B cell (primary cell): ENCODE measurements around the gene NME7. TPM values are rescaled to one million over a fixed set of nuclear protein-coding genes. Genes with fewer than 3 reads are reported as not detected.

Source experiments
- ATAC-seq: fragments of 200-7000 bp; cut with Tn5 transposase; one replicate; pipeline ENCODE4 v1.10.0; 2021; ENCODE audit warnings: low read depth, mild to moderate bottlenecking, moderate number of reproducible peaks, moderate library complexity
- CTCF ChIA-PET: fragments of 350-600 bp; sonication (Branson Sonifier 250); formaldehyde crosslinking; loops from one replicate; lab custom pipeline; 2021; ENCODE audit warnings: antibody characterized with exemption, inconsistent platforms; lab: Charles Lee
- POLR2A ChIA-PET: fragments of 350-600 bp; sonication (Branson Sonifier 250); formaldehyde crosslinking; loops from one replicate; lab custom pipeline; 2021; ENCODE audit warnings: antibody characterized with exemption; lab: Charles Lee
- DNase-seq: peaks from one replicate; pipeline ENCODE4 v3.0.0; 2013
- H2AFZ ChIP-seq: 2 replicates; pipeline ENCODE4 v1.6.1; 2012; ENCODE audit warnings: mild to moderate bottlenecking, low read depth, low read length; ENCODE audit not compliant: insufficient read depth, poor library complexity, severe bottlenecking
- H3K27ac ChIP-seq, 2 donors: 1 replicate in 1 of 2; 2 replicates in 1 of 2; pipeline ENCODE4 v1.5.1; 2012 to 2013; ENCODE audit warnings: low read length in 2 of 2, mild to moderate bottlenecking in 2 of 2, moderate library complexity in 1 of 2
- H3K27me3 ChIP-seq, 4 experiments: fragments of 200-600 bp in 1 of 4; sonication (generic) in 1 of 4; replicated peaks in 1 of 4; 1 replicate in 2 of 4; 2 replicates in 2 of 4; pipeline versions ENCODE4 v1.6.1 to v1.7.0; 2013 to 2016; ENCODE audit warnings: low read length in 3 of 4, mild to moderate bottlenecking in 2 of 4, mixed read lengths in 1 of 4, moderate library complexity in 1 of 4; ENCODE audit not compliant: insufficient read depth in 4 of 4, control insufficient read depth in 3 of 4; ENCODE audit errors: control extremely low read depth in 1 of 4
- H3K36me3 ChIP-seq, 2 experiments: replicated peaks in 1 of 2; 1 replicate in 1 of 2; 2 replicates in 1 of 2; pipeline versions ENCODE4 v1.6.1 to v1.7.1; 2013; ENCODE audit warnings: low read length in 1 of 2; ENCODE audit not compliant: insufficient read depth in 2 of 2, control insufficient read depth in 1 of 2; ENCODE audit errors: control extremely low read depth in 1 of 2, extremely low read depth in 1 of 2
- H3K4me1 ChIP-seq, 2 donors: fragments of 200-600 bp in 1 of 2; sonication (generic) in 1 of 2; 1 replicate in 1 of 2; 2 replicates in 1 of 2; pipeline versions ENCODE4 v1.5.1 to v1.6.1; 2013 to 2017; ENCODE audit warnings: low read length in 2 of 2; ENCODE audit not compliant: control insufficient read depth in 2 of 2, insufficient read depth in 2 of 2
- H3K4me2 ChIP-seq: replicated peaks from 2 replicates; pipeline ENCODE3; 2012; ENCODE audit warnings: mild to moderate bottlenecking, low read depth, low read length; ENCODE audit not compliant: poor library complexity, severe bottlenecking
- H3K4me3 ChIP-seq, 5 experiments: fragments of 200-600 bp in 1 of 5; sonication (generic) in 1 of 5; 1 replicate in 3 of 5; 2 replicates in 2 of 5; pipeline versions ENCODE4 v1.5.1 to v1.7.0; 2011 to 2016; ENCODE audit warnings: low read length in 4 of 5, mild to moderate bottlenecking in 4 of 5, low read depth in 2 of 5, control low read depth in 1 of 5, moderate library complexity in 1 of 5; ENCODE audit not compliant: insufficient read depth in 1 of 5; ENCODE audit errors: control extremely low read depth in 1 of 5, extremely low read depth in 1 of 5
- H3K79me2 ChIP-seq: fragments of 200-600 bp; sonication (generic); one replicate; pipeline ENCODE4 v1.6.0; 2016; ENCODE audit warnings: low read length; ENCODE audit not compliant: control insufficient read depth, insufficient read depth
- H3K9ac ChIP-seq: fragments of 200-600 bp; sonication (generic); 2 replicates; pipeline ENCODE4 v1.6.1; 2017; ENCODE audit warnings: mild to moderate bottlenecking, low read length, moderate library complexity
- H3K9me3 ChIP-seq, 3 donors: one replicate each; pipeline versions ENCODE4 v1.6.1 to v1.7.1; 2013; ENCODE audit warnings: low read length in 2 of 3; ENCODE audit not compliant: control insufficient read depth in 2 of 3, insufficient read depth in 1 of 3; ENCODE audit errors: control extremely low read depth in 1 of 3
- H4K20me1 ChIP-seq: 2 replicates; pipeline ENCODE4 v1.6.0; 2012; ENCODE audit warnings: mild to moderate bottlenecking, low read length; ENCODE audit not compliant: insufficient read depth, control insufficient read depth, poor library complexity, severe bottlenecking
- H3K27ac Mint-ChIP-seq: one replicate; pipeline ENCODE4 v1.8.0; 2021; ENCODE audit warnings: mixed read lengths
- H3K27me3 Mint-ChIP-seq: one replicate; pipeline ENCODE4 v1.8.0; 2021; ENCODE audit warnings: mixed read lengths
- H3K4me1 Mint-ChIP-seq: one replicate; pipeline ENCODE4 v1.8.0; 2021; ENCODE audit warnings: mixed read lengths
- H3K4me3 Mint-ChIP-seq: one replicate; pipeline ENCODE4 v1.8.0; 2021; ENCODE audit warnings: mixed read lengths
- H3K9me3 Mint-ChIP-seq: one replicate; pipeline ENCODE4 v1.8.0; 2022; ENCODE audit warnings: mixed read lengths; ENCODE audit not compliant: insufficient read depth
- CTCF ChIP-seq: fragments of 200-600 bp; IDR thresholded peaks from one replicate; pipeline ENCODE4 v1.8.0; 2022; ENCODE audit warnings: antibody characterized with exemption, mild to moderate bottlenecking
- EZH2 ChIP-seq: IDR thresholded peaks from 2 replicates; pipeline ENCODE4 v1.6.1; 2012; ENCODE audit warnings: borderline replicate concordance, low read depth, mild to moderate bottlenecking, moderate library complexity, low read length; ENCODE audit not compliant: insufficient read depth, poor library complexity, severe bottlenecking
- WGBS: methylation state at CpG from one replicate; pipeline ENCODE4 v1.1.5; 2013; ENCODE audit warnings: missing lambda C conversion rate; ENCODE audit not compliant: insufficient coverage; 5-methylcytosine and 5-hydroxymethylcytosine counted together
- intact Hi-C: fragments of 100-400 bp; cut with micrococcal nuclease; formaldehyde crosslinking; loops from one replicate; pipeline ENCODE4 v1.10.0; 2022
- polyA plus RNA-seq: library from polyadenylated mRNA; depleted of rRNA; stranded (reverse); fragments of >200 nt; gene quantifications from 2 replicates; pipeline ENCODE4 v1.2.3, GENCODE V29; 2012
- total RNA-seq, 2 donors: library from RNA; stranded (reverse); fragments of 120-200 nt in 1 of 2; gene quantifications; 1 replicate in 1 of 2; 2 replicates in 1 of 2; pipeline versions ENCODE4 v1.2.3 to v1.2.4, GENCODE V29; 2013 to 2022

Gene NME7
- total and polyA plus RNA-seq, 2 donors (not counting 1 experiment from before 2014, with no cell fraction given): 3.3 to 14.3 TPM

- H3K27ac Mint-ChIP-seq: no peak overlapping the region
Measured at GRCh38 chr1:169129109-169129784, 238.3 kb downstream of the NME7 start.

More at GRCh38 chr1:169129109-169129784, 238.3 kb downstream of the NME7 start:
- CTCF ChIA-PET: no interaction called here
- TF ChIP-seq EZH2 (no peak), CTCF (no peak)
- H3K9me3 ChIP-seq: no peaks in the 10 kb centered on the region
- H3K79me2 ChIP-seq: no peaks in the 10 kb centered on the region
- no peaks in the 10 kb centered on the region for H3K4me1 Mint-ChIP-seq
- no peak overlapping the region for H3K27ac ChIP-seq
- no peaks in the 10 kb centered on the region for H3K36me3 ChIP-seq
- ATAC-seq (no peak), DNase-seq (no peak)
- H3K4me2 ChIP-seq: no peak overlapping the region
- H3K4me3 Mint-ChIP-seq: no peak overlapping the region
- H3K9me3 Mint-ChIP-seq: no peaks in the 10 kb centered on the region
- H3K9ac ChIP-seq: no peak overlapping the region
- no peak overlapping the region for H3K4me3 ChIP-seq
- no peak overlapping the region for H2AFZ ChIP-seq
- H3K4me1 ChIP-seq: no peaks in the 10 kb centered on the region
- intact Hi-C loops: no loop called here
- POLR2A ChIA-PET: no interaction called here
- no CpG with 5 or more reads among the region's 6 CpGs for WGBS
- H3K27me3 Mint-ChIP-seq: peaks cover 5% of the 10 kb centered on the region
- H4K20me1 ChIP-seq: no peaks in the 10 kb centered on the region
- no peaks in the 10 kb centered on the region for H3K27me3 ChIP-seq
